Measurements from ENCODE around the gene SRPRA.

SRPRA gene

DNA sequence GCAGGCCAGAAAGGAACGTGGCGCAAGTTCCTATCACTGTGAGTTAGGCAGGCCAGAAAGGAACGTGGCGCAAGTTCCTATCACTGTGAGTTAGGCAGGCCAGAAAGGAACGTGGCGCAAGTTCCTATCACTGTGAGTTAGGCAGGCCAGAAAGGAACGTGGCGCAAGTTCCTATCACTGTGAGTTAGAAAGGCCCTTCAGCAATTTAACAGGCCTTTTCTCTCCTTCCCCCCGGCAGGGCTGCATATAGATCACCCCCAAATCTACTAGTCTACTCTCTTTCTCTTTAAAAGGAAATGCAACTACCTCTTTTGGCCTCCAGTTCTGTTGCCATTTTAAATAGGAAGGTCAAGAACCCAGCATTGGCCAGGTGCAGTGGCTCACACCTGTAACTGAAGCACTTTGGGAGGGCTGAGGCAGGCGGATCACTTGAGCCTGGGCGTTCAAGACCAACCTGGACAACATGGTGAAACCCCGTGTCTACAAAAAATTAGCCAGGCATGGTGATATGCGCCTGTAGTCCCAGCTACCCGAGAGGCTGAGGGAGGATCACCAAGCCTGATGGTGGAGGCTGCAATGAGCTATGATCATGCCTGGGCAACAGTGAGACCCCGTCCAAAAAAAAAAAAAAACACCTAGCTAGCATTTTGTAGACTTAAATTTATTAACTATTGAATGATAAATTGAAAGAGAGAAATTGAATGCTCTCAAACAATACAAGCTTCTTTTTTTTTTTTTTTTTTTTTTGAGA, 42.2 kb downstream of the SRPRA start:
- no peak for DNase-seq

DNA sequence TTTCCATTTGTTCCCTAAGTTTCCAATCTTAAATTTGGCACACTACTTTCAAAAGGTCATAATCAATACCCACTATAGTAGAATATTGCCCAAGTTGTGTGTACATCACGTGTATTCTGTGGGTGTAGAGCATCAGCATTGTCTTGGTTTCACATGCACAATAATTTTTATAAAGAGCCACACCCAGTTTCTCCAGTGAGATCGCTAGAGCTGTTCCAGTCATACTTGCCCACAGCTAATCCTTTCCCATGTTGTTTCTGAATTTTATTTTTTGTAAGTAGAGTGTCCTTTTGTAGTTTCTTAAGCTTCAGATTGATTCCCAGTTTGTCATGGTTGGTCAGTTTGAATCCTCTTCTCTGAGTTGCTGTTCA, 43.4 kb downstream of the SRPRA start:
- DNase-seq, result no peak

GRCh38 chr11:126224647-126225294, 43.9 kb downstream of the SRPRA start:
- DNase-seq, result no peak

- no peak for DNase-seq
Measured at GRCh38 chr11:126219547-126219946, 49.1 kb downstream of the SRPRA start.

- DNase-seq, result no peak
Measured at GRCh38 chr11:126217491-126217890, 51.2 kb downstream of the SRPRA start.

GRCh38 chr11:126216526-126217305, 52.0 kb downstream of the SRPRA start:
- no peak for DNase-seq

DNA sequence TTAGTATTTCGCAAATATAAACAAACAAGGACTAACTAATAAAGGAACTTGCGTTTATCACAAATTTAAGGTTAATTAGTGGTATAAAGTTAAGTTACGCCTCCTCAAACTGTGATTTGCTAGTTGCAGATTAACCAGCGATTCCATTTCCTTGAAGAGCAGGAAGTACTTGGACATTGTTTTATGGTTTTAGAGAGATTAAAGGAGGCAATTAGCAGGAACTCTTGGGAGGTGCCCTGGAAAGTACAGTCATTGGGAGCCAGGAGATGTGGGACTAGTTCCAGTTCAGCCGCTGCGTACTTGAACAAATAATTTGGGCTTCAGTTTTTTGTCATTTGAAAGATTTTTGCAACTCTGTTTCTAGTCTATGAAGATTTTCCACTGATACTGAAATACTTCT, 53.9 kb downstream of the SRPRA start:
- DNase-seq, result no peak

DNA sequence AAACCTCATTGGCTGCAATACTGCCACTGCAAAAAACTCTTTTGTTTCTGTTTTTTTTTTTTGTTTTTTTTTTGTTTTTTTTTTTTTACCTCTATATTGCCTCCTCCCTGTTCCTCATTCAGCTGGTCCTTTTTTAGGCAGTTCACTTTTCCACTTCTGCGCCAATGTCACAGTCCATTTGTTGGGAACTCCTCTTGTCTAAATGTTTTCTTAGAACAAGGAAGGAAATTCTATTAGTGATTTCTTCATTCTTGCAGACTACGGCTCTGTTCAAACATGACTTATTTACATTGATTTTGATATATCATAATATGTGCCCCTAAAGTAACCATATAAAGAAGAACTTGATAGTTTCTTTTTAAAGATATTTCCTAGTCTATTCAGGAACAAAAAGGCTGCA, 54.3 kb downstream of the SRPRA start:
- DNase-seq, result no peak

All from bone marrow (tissue), 2 donors.